ENCODE measurements around the gene BCL11B. TPM values are rescaled to one million over a fixed set of nuclear protein-coding genes. Genes with fewer than 3 reads are reported as not detected.
A peak's percentile ranks its signal among the peaks of the same experiment; 100 is the strongest.

Gene BCL11B
- total RNA-seq, 4 donors from 2014 or later, result 39.1 to 74.3 (median 51.7) TPM

DNA sequence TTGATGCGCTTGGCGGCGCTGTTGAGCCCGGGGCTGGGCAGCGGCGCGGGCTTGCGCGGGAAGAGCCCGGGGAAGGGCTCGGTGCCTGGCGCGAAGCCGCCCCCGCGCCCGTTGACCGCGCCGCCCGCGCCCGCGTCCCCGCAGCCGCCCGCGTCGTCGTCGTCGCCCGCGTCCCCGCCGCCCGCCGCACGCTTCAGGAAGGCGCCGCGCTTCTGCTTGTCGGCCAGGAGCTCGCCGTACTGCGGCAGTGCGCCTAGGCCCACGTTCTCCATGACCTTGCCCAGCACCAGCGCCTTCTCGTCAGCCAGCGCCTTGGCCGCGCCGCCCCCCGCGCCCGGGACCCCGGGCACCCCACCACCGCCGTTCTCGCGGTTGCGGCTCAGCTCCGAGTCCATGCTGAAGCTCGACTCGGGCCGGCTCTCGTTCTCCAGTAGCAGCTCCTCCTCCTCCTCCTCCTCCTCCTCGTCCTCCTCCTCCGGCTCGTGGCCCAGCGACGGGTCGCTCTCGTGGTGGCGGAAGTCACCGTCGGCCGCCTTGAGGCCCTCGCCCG lies 97.2 kb downstream of the BCL11B start:
- intact Hi-C loops (cut with DNase I; ENCODE audit: low total_unique reads), result no loop called here
- DNase-seq (ENCODE audit: low spot score in 2 of 2), result no peak
- H3K4me3 ChIP-seq (ENCODE audit: low read depth, poor library complexity, severe bottlenecking), result no peak overlapping the region
- TF ChIP-seq, protein P1, sequence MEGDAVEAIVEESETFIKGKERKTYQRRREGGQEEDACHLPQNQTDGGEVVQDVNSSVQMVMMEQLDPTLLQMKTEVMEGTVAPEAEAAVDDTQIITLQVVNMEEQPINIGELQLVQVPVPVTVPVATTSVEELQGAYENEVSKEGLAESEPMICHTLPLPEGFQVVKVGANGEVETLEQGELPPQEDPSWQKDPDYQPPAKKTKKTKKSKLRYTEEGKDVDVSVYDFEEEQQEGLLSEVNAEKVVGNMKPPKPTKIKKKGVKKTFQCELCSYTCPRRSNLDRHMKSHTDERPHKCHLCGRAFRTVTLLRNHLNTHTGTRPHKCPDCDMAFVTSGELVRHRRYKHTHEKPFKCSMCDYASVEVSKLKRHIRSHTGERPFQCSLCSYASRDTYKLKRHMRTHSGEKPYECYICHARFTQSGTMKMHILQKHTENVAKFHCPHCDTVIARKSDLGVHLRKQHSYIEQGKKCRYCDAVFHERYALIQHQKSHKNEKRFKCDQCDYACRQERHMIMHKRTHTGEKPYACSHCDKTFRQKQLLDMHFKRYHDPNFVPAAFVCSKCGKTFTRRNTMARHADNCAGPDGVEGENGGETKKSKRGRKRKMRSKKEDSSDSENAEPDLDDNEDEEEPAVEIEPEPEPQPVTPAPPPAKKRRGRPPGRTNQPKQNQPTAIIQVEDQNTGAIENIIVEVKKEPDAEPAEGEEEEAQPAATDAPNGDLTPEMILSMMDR (IDR thresholded peaks at IDR 0.05), result no peak
- no peak for TF ChIP-seq POLR2A (IDR thresholded peaks at IDR 0.05)
- 93 to 96% methylated on average over 80 to 81 of the region's 81 CpGs for WGBS, 2 donors

GRCh38 chr14:99174081-99174769 lies 97.8 kb downstream of the BCL11B start:
- intact Hi-C loops (cut with DNase I; ENCODE audit: low total_unique reads), result no loop called here
- TF ChIP-seq, protein P1 (IDR thresholded peaks at IDR 0.05), result no peak
- TF ChIP-seq POLR2A (IDR thresholded peaks at IDR 0.05), result no peak
- 97% methylated on average over 50 to 79 of the region's 79 CpGs for WGBS, 2 donors
- DNase-seq (ENCODE audit: low spot score in 2 of 2), result peak in 1 of 2 donors; percentile 81
- H3K4me3 ChIP-seq (ENCODE audit: low read depth, poor library complexity, severe bottlenecking), result no peak overlapping the region

- 90 to 91% methylated on average over 3 of the region's 3 CpGs for WGBS, 2 donors
- TF ChIP-seq, protein P1 (IDR thresholded peaks at IDR 0.05), result no peak
- TF ChIP-seq POLR2A (IDR thresholded peaks at IDR 0.05), result no peak
- no peak overlapping the region for H3K4me3 ChIP-seq (ENCODE audit: low read depth, poor library complexity, severe bottlenecking)
- DNase-seq (ENCODE audit: low spot score in 2 of 2), result no peak
- intact Hi-C loops (cut with DNase I; ENCODE audit: low total_unique reads), result no loop called here
These were observed 98.5 kb downstream of the BCL11B start for GRCh38 chr14:99173506-99173905.

- intact Hi-C loops (cut with DNase I; ENCODE audit: low total_unique reads), result no loop called here
- peak in 1 of 2 donors; percentile 77 for DNase-seq (ENCODE audit: low spot score in 2 of 2)
- TF ChIP-seq, protein P1 (IDR thresholded peaks at IDR 0.05), result no peak
- no peak for TF ChIP-seq POLR2A (IDR thresholded peaks at IDR 0.05)
- no peak overlapping the region for H3K4me3 ChIP-seq (ENCODE audit: low read depth, poor library complexity, severe bottlenecking)
- 94% methylated on average over 11 of the region's 11 CpGs for WGBS, 2 donors
These were observed 98.9 kb downstream of the BCL11B start for GRCh38 chr14:99173086-99173485.

GRCh38 chr14:99171396-99171795 lies 100.6 kb downstream of the BCL11B start:
- DNase-seq (ENCODE audit: low spot score in 2 of 2), result no peak
- TF ChIP-seq POLR2A (IDR thresholded peaks at IDR 0.05), result no peak
- TF ChIP-seq, protein P1 (IDR thresholded peaks at IDR 0.05), result no peak
- H3K4me3 ChIP-seq (ENCODE audit: low read depth, poor library complexity, severe bottlenecking), result no peak overlapping the region
- intact Hi-C loops (cut with DNase I; ENCODE audit: low total_unique reads), result no loop called here
- WGBS, 2 donors, result 95 to 97% methylated on average over 3 of the region's 3 CpGs
